ENCODE data around the gene LAD1.

The LAD1 gene

GRCh38 chr1:201332616-201333335 is 66.3 kb downstream of the LAD1 start:
- TF ChIP-seq CTCF (IDR thresholded peaks at IDR 0.05; ENCODE audit: low read depth, low read length, missing control alignments), result no peak
- no peak for DNase-seq
- Histone ChIP-seq H3K27me3 (replicated peaks) (no peaks in the 10 kb centered on the region), H3K27ac (no peak overlapping the region), H3K36me3 (replicated peaks) (no peaks in the 10 kb centered on the region), H3K4me3 (ENCODE audit: low read depth, low read length) (no peak overlapping the region)
- in situ Hi-C loops (cut with HindIII; ENCODE audit: low pct_ligation_motif_present, low sequenced_read_pairs), result no loop called here

GRCh38 chr1:201332021-201332420 is 67.1 kb downstream of the LAD1 start:
- H3K27ac ChIP-seq, result no peak overlapping the region
- H3K36me3 ChIP-seq (replicated peaks), result no peaks in the 10 kb centered on the region
- H3K27me3 ChIP-seq (replicated peaks), result no peaks in the 10 kb centered on the region
- DNase-seq, result no peak
- in situ Hi-C loops (cut with HindIII; ENCODE audit: low pct_ligation_motif_present, low sequenced_read_pairs), result no loop called here
- no peak overlapping the region for H3K4me3 ChIP-seq (ENCODE audit: low read depth, low read length)
- no peak for TF ChIP-seq CTCF (IDR thresholded peaks at IDR 0.05; ENCODE audit: low read depth, low read length, missing control alignments)

- no peaks in the 10 kb centered on the region for H3K36me3 ChIP-seq (replicated peaks)
- DNase-seq, result no peak
- H3K4me3 ChIP-seq (ENCODE audit: low read depth, low read length), result no peak overlapping the region
- in situ Hi-C loops (cut with HindIII; ENCODE audit: low pct_ligation_motif_present, low sequenced_read_pairs), result no loop called here
- TF ChIP-seq CTCF (IDR thresholded peaks at IDR 0.05; ENCODE audit: low read depth, low read length, missing control alignments), result no peak
- no peak overlapping the region for H3K27ac ChIP-seq
- H3K27me3 ChIP-seq (replicated peaks), result peaks cover 2% of the 10 kb centered on the region
Measured at GRCh38 chr1:201331166-201331565, 68.0 kb downstream of the LAD1 start.
